AG04450 (cell line): ENCODE data around the gene RAPGEF2. TPM values are rescaled to one million over a fixed set of nuclear protein-coding genes. Genes with fewer than 3 reads are reported as not detected.
"Not testable (repeated sequence)": the region's sequence is repeated elsewhere in the genome, so short reads cannot be mapped to it uniquely, and the experiment has no call there.

Experiments used
- CTCF ChIA-PET: fragments of 300-600, 350-600 bp; formaldehyde crosslinking; extraction: SDS; loops from one replicate; lab custom pipeline; 2022; ENCODE audit warnings: antibody characterized with exemption, inconsistent platforms; lab: Charles Lee
- POLR2A ChIA-PET: fragments of 350-600 bp; formaldehyde crosslinking; extraction: SDS; loops from one replicate; lab custom pipeline; 2021; ENCODE audit warnings: antibody characterized with exemption, inconsistent platforms; lab: Yijun Ruan, JAX
- DNase-seq: peaks from one replicate; pipeline ENCODE4 v3.0.0-alpha.2; 2011; ENCODE audit warnings: low read depth, low spot score
- H3K27ac ChIP-seq: one replicate; pipeline ENCODE4 v1.5.1; 2012; ENCODE audit warnings: low read depth, low read length, control low read depth
- H3K27me3 ChIP-seq: one replicate; pipeline ENCODE4 v1.6.0; 2012; ENCODE audit warnings: low read length; ENCODE audit not compliant: control insufficient read depth, insufficient read depth
- H3K4me3 ChIP-seq: 2 replicates; pipeline ENCODE4 v1.5.1; 2011; ENCODE audit warnings: mild to moderate bottlenecking, low read depth, low read length, control low read depth
- H3K9me3 ChIP-seq: 2 replicates; pipeline ENCODE4 v1.5.1; 2012; ENCODE audit warnings: low read length; ENCODE audit not compliant: control insufficient read depth, insufficient read depth
- CTCF ChIP-seq: IDR thresholded peaks from 2 replicates; pipeline ENCODE4 v1.5.1; 2011; ENCODE audit warnings: low read depth, low read length, control low read depth, inconsistent platforms
- polyA plus RNA-seq: library from polyadenylated mRNA; depleted of rRNA; stranded (reverse); fragments of >200 nt; gene quantifications from 2 replicates; pipeline ENCODE4 v1.2.3, GENCODE V29; 2011

The RAPGEF2 gene
- polyA plus RNA-seq, 1 experiment: 51.5 TPM

GRCh38 chr4:159155119-159155518, 52.2 kb downstream of the RAPGEF2 start:
- no peak for DNase-seq
- no peak for TF ChIP-seq CTCF
- ChIA-PET CTCF (no interaction called here), POLR2A (no interaction called here)
- Histone ChIP-seq H3K4me3 (no peak overlapping the region), H3K27ac (no peak overlapping the region), H3K9me3 (no peaks in the 10 kb centered on the region), H3K27me3 (no peaks in the 10 kb centered on the region)

- ChIA-PET CTCF (no interaction called here), POLR2A (no interaction called here)
- Histone ChIP-seq H3K9me3 (no peaks in the 10 kb centered on the region), H3K4me3 (no peak overlapping the region), H3K27me3 (no peaks in the 10 kb centered on the region), H3K27ac (no peak overlapping the region)
- TF ChIP-seq CTCF: no peak
- no peak for DNase-seq
These were observed 55.3 kb downstream of the RAPGEF2 start for GRCh38 chr4:159158083-159158617.

GRCh38 chr4:159158985-159159384, 56.1 kb downstream of the RAPGEF2 start:
- no peaks in the 10 kb centered on the region for H3K27me3 ChIP-seq
- no peak for DNase-seq
- no peaks in the 10 kb centered on the region for H3K9me3 ChIP-seq
- H3K27ac ChIP-seq: no peak overlapping the region
- H3K4me3 ChIP-seq: no peak overlapping the region
- TF ChIP-seq CTCF: no peak
- CTCF ChIA-PET: no interaction called here
- POLR2A ChIA-PET: no interaction called here

GRCh38 chr4:159159611-159160010, 56.7 kb downstream of the RAPGEF2 start:
- POLR2A ChIA-PET: no interaction called here
- Histone ChIP-seq H3K4me3 (no peak overlapping the region), H3K27ac (no peak overlapping the region), H3K9me3 (no peaks in the 10 kb centered on the region), H3K27me3 (no peaks in the 10 kb centered on the region)
- CTCF ChIA-PET: no interaction called here
- DNase-seq: no peak
- TF ChIP-seq CTCF: no peak

GRCh38 chr4:159160242-159160641, 57.4 kb downstream of the RAPGEF2 start:
- ChIA-PET CTCF (no interaction called here), POLR2A (no interaction called here)
- Histone ChIP-seq H3K27ac (no peak overlapping the region), H3K9me3 (no peaks in the 10 kb centered on the region), H3K4me3 (no peak overlapping the region), H3K27me3 (no peaks in the 10 kb centered on the region)
- no peak for TF ChIP-seq CTCF
- no peak for DNase-seq

- POLR2A ChIA-PET: not testable (repeated sequence)
These were observed 58.6 kb downstream of the RAPGEF2 start for GRCh38 chr4:159161436-159161835.

More at GRCh38 chr4:159161436-159161835, 58.6 kb downstream of the RAPGEF2 start:
- H3K27me3 ChIP-seq, H3K9me3 ChIP-seq, H3K4me3 ChIP-seq, DNase-seq, CTCF ChIA-PET, H3K27ac ChIP-seq: not testable (repeated sequence)
